T-helper 2 cell treated with Interferon-gamma antibody and Interleukin-4, amounts not matched to agents 100 ng/mL and 5 ng/mL, for 36 hours (primary cell): Measurements from ENCODE around the gene TNFSF18. TPM values are rescaled to one million over a fixed set of nuclear protein-coding genes. Genes with fewer than 3 reads are reported as not detected.

ENCODE experiments used
- total RNA-seq: library from RNA; stranded (reverse); gene quantifications from 2 replicates; pipeline ENCODE4 v1.2.3, GENCODE V29; 2022

TNFSF18 gene
- total RNA-seq, 1 donor from 2014 or later: not detected

Other genes with a start within 250 kb of the TNFSF18 start
- 1.4 and 1.5 TPM in 2 replicates for gene TNFSF4, start 156.4 kb upstream of the TNFSF18 start, total RNA-seq